Thoracic aorta (tissue), 2 donors: ENCODE data around the gene GDPD4. TPM values are rescaled to one million over a fixed set of nuclear protein-coding genes. Genes with fewer than 3 reads are reported as not detected.

Source experiments
- ATAC-seq: fragments of 150-250 bp; one replicate; pipeline ENCODE4 v1.8.0; 2017; ENCODE audit warnings: low read depth; ENCODE audit not compliant: insufficient number of reproducible peaks, low FRiP score
- DNase-seq: peaks from one replicate; pipeline ENCODE4 v3.0.0-alpha.2; 2020; ENCODE audit warnings: low spot score
- H3K27ac ChIP-seq, 2 donors: fragments of 200-600 bp; sonication (generic); 1 replicate in 1 of 2; 2 replicates in 1 of 2; pipeline ENCODE4 v1.5.1; 2016; ENCODE audit warnings: mild to moderate bottlenecking in 2 of 2, moderate library complexity in 2 of 2
- H3K27me3 ChIP-seq: fragments of 200-600 bp; sonication (generic); replicated peaks from 2 replicates; pipeline ENCODE4 v1.6.0; 2016; ENCODE audit warnings: mild to moderate bottlenecking; ENCODE audit not compliant: insufficient read depth
- H3K36me3 ChIP-seq: fragments of 200-600 bp; sonication (generic); one replicate; pipeline ENCODE4 v1.5.1; 2016
- H3K4me1 ChIP-seq, 2 donors: fragments of 200-600 bp; sonication (generic); 1 replicate in 1 of 2; 2 replicates in 1 of 2; pipeline versions ENCODE4 v1.5.1 to v1.6.0; 2016; ENCODE audit warnings: low read depth in 2 of 2, mild to moderate bottlenecking in 1 of 2; ENCODE audit not compliant: control insufficient read depth in 1 of 2
- H3K4me3 ChIP-seq: fragments of 200-600 bp; sonication (generic); 2 replicates; pipeline ENCODE4 v1.5.1; 2016; ENCODE audit warnings: mild to moderate bottlenecking
- H3K9me3 ChIP-seq: fragments of 200-600 bp; sonication (generic); 2 replicates; pipeline ENCODE4 v1.5.1; 2016
- total RNA-seq, 2 donors: library from RNA; depleted of rRNA; stranded (reverse); fragments of >200 nt; gene quantifications; one replicate each; pipeline versions ENCODE4 v1.1.0 to v1.2.3, GENCODE V29; 2016
- TF ChIP-seq, protein P1 (sequence below): fragments of 200-600 bp; sonication (generic); IDR thresholded peaks from one replicate; pipeline ENCODE4 v1.5.1; 2019; ENCODE audit warnings: antibody characterized with exemption

The GDPD4 gene
- total RNA-seq, 2 donors from 2014 or later: not detected

DNA sequence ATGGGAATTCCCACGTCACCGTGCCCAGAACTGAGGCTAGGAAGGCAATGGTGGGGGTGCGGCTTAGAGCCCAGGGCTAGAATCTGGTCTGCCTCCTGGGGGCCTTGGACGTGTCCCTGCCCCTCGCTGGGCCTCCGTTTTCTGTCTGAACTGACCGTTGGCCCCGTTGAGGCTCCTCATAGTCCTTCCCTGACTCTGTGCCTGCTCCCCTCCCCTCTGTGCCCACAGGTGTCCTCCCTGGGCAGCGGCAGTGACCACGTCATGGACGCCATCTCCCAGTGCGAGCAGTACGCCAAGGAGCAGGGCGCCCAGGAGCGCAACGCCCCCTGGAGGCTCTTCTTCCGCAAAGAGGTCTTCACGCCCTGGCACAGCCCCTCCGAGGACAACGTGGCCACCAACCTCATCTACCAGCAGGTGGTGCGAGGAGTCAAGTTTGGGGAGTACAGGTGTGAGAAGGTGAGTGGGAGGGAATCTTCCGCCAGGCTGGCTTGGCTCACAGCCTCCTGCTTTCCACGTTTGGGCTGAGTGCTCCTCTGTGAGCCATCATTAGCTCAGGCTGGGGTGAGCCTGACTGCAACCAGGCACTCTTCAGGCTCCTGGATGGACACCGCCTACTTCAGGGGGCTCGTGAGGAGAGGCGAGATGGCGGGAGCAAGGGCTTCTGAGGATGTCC is 109.5 kb downstream of the GDPD4 start:
- TF ChIP-seq, protein P1, sequence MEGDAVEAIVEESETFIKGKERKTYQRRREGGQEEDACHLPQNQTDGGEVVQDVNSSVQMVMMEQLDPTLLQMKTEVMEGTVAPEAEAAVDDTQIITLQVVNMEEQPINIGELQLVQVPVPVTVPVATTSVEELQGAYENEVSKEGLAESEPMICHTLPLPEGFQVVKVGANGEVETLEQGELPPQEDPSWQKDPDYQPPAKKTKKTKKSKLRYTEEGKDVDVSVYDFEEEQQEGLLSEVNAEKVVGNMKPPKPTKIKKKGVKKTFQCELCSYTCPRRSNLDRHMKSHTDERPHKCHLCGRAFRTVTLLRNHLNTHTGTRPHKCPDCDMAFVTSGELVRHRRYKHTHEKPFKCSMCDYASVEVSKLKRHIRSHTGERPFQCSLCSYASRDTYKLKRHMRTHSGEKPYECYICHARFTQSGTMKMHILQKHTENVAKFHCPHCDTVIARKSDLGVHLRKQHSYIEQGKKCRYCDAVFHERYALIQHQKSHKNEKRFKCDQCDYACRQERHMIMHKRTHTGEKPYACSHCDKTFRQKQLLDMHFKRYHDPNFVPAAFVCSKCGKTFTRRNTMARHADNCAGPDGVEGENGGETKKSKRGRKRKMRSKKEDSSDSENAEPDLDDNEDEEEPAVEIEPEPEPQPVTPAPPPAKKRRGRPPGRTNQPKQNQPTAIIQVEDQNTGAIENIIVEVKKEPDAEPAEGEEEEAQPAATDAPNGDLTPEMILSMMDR: no peak
- ATAC-seq: no peak
- Histone ChIP-seq H3K4me1 (no peaks in the 10 kb centered on the region), H3K27me3 (no peaks in the 10 kb centered on the region), H3K27ac (no peak overlapping the region), H3K36me3 (no peaks in the 10 kb centered on the region), H3K9me3 (no peaks in the 10 kb centered on the region), H3K4me3 (no peak overlapping the region)
- DNase-seq: no peak

DNA sequence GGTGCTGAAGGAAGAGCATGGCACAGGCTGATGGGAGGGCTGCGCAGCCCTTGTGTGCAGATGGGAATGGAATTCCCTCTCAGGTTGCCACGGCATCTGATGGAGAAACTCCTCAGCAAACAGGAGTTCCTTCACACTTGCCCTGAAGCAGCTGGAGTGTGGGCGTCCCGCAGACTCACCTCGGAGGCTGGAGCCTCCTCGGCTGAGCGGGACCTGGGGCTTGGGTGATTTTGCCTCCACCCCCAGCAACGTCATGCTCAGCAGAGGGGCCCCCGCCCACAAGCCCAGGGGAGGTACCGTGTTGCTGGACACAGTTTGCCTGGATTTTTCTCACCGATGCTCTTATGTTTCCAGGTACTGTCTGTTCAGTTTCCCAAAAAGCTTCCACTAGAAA is 110.1 kb downstream of the GDPD4 start:
- H3K4me1 ChIP-seq: no peaks in the 10 kb centered on the region
- no peaks in the 10 kb centered on the region for H3K27me3 ChIP-seq
- H3K9me3 ChIP-seq: no peaks in the 10 kb centered on the region
- ATAC-seq (no peak), DNase-seq (no peak)
- TF ChIP-seq, protein P1: no peak
- no peak overlapping the region for H3K27ac ChIP-seq
- no peaks in the 10 kb centered on the region for H3K36me3 ChIP-seq
- no peak overlapping the region for H3K4me3 ChIP-seq

- no peak overlapping the region for H3K27ac ChIP-seq
- H3K36me3 ChIP-seq: no peaks in the 10 kb centered on the region
- H3K4me1 ChIP-seq: no peaks in the 10 kb centered on the region
- no peak for DNase-seq
- no peak for ATAC-seq
- no peaks in the 10 kb centered on the region for H3K27me3 ChIP-seq
- TF ChIP-seq, protein P1: no peak
- H3K4me3 ChIP-seq: no peak overlapping the region
- no peaks in the 10 kb centered on the region for H3K9me3 ChIP-seq
Observed at GRCh38 chr11:77190331-77191075, 111.0 kb downstream of the GDPD4 start.

DNA sequence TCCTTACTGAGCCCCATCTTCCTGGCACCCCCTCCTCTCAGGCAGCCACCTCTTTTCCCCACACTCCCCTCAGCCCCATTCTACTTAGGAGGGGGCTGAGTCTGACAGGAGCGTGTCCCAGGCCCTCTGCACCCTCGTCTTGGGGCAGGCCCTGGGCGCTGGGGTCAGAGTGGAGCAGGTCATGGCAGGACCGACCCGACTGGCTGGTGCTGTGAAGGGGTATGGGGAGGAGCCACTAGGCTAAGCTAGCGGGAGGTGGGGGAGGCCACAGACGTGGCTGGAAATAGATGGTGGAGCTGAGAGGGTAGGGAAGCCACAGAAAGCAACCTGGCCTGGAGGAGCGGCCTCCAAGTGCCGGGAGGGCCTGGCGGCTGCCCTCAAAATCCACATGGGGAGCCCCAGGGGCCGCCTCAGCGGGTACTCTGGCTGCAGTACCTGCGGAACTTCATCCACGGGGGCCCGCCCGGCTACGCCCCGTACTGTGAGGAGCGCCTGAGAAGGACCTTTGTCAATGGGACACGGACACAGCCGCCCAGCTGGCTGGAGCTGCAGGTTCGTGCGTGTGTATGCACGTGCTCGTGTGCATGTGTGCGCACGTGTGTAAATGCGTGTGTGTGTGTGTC is 111.8 kb downstream of the GDPD4 start:
- DNase-seq (no peak), ATAC-seq (no peak)
- TF ChIP-seq, protein P1: no peak
- Histone ChIP-seq H3K36me3 (no peaks in the 10 kb centered on the region), H3K27ac (no peak overlapping the region), H3K4me3 (no peak overlapping the region), H3K4me1 (no peaks in the 10 kb centered on the region), H3K27me3 (no peaks in the 10 kb centered on the region), H3K9me3 (no peaks in the 10 kb centered on the region)
